Activated T-cell treated with anti-CD3 and anti-CD28 coated beads for 4 hours (primary cell): ENCODE measurements around the gene ATAD3B.
A peak's percentile ranks its signal among the peaks of the same experiment; 100 is the strongest.

Experiments used
- DNase-seq: peaks from one replicate; pipeline ENCODE4 v3.0.0-alpha.2; 2020

ATAD3B gene

DNA sequence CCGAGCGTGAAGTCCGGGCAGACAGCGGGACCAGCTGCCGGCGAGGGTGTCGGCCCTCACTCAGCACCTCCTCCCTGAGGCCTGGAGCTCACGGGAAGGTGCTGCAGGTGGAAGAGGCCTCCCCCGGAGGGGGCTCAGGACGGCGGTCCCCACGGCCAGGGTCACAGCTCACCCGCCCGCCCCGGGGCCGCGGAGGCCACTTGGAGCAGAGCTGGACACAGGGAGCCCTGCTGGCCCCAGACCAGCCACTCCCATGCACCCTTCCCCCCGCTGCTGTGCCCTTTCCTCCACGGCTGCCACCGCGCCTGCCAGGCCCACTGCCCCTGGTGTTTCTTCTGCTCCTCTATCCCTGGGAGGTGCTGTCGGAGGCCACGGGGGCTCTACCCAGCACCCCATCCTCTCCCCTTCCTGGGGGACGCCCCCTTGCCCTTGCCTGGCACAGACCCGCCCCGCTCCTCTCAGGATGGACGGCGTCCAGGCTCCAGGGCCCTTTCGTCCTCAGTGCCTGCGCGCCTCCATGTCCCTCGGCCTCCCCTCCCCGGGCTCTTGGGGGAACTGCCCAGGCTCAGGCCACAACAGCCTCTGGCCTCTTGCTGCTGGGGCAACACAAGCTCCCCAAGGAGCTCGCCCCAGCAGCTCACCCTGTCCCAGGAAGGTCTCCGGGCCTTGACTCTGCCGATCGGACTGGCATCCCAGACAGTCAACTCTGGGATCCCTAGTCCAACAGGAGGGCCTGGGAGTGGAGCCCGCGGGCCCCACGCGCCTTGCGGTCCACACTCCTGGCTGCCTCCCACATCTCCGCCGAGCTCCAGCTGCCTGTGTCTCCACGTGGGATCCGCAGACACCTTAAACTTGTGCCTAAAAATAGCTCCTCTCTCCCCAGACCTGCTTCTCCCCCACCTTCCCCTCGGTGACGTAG is 64.7 kb downstream of the ATAD3B start:
- no peak for DNase-seq

- DNase-seq = no peak
Measured at GRCh38 chr1:1536938-1537546, 65.5 kb downstream of the ATAD3B start.

DNA sequence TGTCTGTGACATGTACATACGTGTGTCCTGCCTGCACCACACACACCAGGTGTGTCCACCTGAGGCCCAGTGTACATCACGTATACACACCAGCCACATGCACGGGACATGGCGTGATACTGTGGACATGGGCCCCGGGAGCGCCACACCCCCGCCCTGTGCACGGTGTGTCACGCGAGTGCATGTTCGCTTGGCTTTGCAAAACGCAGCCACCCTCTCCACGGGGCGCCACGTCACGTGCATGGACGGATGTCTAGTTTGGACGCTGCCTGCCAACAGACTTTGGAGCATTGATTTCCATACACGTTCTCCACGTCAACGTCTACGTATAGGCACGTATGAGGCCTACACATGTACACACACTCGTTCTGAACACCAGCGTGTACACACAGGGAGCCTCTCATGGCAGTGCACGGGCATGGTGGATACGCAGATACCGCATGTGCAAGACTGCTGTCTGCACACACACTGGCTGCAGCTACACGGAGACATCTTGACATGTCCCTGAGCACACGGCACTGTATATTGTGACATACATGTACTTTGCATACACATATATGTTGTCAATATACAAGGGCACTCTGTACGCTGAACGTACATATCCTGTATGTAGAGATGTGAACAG is 66.2 kb downstream of the ATAD3B start:
- DNase-seq = no peak

- no peak for DNase-seq
Measured at GRCh38 chr1:1538334-1538733, 66.8 kb downstream of the ATAD3B start.

GRCh38 chr1:1538989-1539309 is 67.4 kb downstream of the ATAD3B start:
- DNase-seq = no peak

DNA sequence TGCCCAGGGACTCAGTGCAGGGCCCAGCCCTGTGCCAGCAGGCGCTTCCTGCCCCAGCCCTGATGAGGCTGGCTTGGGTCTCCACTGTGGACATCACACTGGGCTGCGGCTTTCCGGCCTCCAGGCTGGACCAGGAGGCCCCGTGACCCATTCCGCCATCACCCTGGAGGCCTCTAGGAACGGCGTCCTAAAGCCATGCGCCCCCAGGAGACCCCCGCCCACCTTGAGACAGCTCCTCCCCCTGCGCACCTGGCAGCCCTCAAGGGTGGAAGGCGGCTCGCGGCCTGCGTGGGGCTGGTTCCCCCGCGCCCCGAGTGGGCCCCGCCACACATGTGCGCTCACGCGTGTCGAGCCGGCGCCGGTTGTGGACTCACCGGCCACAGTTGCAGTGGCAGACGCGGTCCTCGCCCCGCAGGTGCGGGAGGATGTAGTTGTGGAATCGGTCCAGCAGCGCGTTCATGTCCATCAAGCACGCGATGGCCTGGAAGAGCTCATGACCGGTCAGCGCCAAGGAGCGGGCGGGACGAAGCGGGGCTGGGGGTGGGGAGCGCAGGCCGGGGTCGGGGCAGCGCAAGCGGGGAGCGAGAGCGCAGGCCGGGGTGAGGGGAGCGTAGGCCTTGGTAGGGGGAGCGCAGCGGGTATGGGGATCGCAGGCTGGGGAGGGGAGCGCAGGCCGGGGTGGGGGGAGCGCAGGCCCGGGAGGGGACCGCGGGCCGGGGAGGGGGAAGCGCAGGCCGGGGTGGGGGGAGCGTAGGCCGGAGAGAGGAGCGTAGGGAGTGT is 67.9 kb downstream of the ATAD3B start:
- no peak for DNase-seq

DNA sequence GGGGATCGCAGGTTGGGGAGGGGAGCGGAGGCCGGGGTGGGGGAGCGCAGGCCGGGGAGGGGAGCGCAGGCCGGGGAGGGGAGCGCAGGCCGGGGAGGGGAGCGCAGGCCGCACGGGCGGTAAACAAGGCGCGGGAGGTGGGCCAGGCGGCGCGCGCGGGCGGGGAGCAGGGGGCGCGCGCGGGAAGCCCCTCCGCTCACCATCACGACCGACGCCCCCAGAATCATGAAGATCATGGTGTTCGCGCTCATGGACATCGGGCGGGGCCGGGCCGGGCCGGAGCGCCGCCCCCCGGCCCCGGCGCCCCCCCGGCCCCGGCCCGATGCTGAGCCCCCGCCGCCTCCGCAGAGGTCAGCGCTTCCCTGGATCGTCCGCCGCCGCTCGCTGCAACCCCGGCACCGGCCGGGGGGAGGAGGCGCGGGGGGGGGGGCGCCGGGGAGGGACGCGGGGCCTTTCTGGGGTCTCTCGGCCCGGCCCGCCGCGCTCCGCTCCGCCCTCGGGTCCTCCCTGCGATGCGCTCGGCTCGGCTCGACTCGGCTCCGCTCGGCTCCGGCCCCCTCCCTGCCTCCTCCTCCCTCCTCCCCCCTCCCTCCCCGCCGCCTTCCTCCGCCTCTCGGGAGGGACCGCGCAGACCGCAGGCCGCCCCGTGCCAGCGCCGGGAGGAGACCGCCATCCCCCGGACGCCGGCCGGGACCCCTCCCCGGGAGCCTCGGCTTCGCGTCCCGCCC is 68.7 kb downstream of the ATAD3B start, which contains the start of gene TMEM240:
Gene TMEM240, minus strand, starts transcription at position 535 of the 728 bp plus-strand sequence. Its CDS starts 278 bp downstream, at position 257.
- DNase-seq = peak; percentile 30

- DNase-seq = no peak
Measured at GRCh38 chr1:1540818-1541628, 69.5 kb downstream of the ATAD3B start.

DNA sequence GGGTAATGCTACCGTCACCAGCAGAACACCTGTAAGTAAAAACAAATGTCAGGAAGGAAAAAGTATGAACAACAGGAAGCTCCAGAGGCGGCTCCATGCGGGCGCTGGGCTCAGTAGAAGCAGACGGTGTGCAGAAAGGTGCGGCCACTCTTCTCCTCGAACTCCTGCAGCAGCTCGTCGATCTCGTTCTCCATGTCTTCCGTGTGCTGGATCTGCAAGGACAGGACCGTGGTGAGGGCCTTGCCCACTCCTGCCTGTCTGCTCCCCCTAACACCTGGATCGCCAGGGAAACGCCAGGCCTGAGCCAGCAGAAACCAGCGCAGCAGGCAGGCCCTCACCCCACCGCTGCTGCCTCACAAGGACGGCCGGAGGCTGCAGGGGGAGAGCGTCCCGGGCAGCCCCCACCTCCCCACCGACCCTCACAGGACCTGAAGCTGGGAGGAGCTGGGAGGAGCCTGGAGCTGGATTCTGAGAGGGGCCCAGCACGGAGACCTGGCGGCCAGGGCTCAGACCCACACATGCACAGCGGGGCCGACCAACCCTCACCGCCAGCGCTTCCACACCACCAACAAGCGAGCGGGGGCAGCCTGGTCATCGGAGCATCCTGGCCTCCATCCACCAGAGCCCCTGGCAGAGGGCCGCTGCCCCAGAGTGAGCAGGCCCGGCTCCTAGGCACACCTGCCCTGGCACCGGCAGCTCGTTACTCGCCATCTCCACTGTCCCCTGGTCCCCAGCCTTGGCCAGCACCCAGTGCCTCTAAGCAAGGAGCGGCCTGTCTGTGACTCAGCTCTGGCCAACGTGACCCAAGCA is 70.6 kb downstream of the ATAD3B start:
- no peak for DNase-seq

DNA sequence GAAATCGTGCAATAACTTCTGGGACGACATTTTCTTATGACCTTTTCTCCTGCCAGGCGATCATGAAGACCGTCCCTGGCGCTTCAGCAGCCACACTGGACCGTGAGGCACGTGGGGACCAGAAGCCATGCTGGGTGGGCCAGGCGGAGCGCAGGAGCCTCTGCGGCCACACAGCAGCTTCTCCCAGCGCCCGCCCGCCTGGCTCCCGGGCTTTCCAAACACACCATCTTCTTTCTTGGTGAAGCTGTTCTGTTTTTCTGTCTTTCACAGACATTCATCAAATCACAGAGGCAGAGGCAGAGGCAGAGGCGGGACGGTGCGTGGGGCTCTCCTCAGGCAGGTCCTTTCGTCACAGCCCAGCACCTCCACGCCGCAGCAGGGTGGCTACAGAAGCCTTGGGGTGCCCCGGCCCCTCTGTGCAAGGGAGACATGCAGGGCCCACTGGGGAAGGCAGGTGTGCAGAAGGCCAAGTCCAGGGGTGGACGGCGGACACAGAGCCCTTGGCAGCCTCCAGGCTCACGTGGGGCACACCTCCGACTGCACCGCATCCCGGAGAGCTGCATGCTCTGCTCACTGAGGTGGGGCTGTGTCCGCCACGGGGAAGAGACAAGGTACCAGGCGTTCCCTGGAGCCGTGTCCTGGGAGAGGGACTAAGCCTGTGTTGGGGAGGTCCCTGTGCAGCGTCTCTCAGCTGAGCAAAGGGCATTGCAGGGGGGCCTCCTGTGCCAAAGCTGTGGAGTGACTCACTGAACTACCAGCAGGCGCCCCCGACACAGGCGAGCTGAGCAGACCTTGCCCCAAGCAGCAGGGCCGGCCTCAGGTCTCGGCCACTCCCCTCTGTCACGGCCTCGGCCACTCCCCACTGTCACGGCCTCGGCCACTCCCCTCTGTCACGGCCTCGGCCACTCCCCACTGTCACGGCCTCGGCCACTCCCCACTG is 71.5 kb downstream of the ATAD3B start:
- no peak for DNase-seq

GRCh38 chr1:1543706-1544099 is 72.1 kb downstream of the ATAD3B start:
- no peak for DNase-seq

DNA sequence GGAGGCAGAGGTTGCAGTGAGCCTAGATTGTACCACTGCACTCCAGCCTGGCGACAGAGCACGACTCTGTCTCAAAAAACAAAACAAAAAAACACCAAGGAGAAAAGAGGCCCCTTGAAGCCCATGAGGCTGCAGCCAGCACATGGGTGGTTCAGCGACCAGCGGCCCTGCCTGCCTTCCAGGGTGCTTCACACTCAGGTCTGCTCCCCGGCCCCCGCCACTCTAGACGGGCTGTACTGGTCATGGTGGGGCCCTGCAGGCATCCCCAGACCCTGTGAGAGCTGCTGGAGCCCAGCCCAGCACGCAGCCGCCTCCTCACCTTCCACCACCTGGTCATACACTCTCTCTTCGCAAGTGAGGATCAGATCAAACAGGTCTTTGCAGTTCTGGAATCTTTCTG is 73.0 kb downstream of the ATAD3B start:
- no peak for DNase-seq
